MM.1S (cell line): Measurements from ENCODE around the gene IL17REL.

Experiments
- DNase-seq: peaks from one replicate; pipeline ENCODE4 v3.0.0-alpha.2; 2015
- H2AFZ ChIP-seq: fragments of 300-600 bp; sonication (generic); 2 replicates; pipeline ENCODE4 v1.6.0; 2016; ENCODE audit warnings: antibody characterized with exemption, low read length
- H3F3A ChIP-seq: fragments of 300-600 bp; sonication (generic); 2 replicates; pipeline ENCODE4 v1.6.1; 2016; ENCODE audit warnings: mild to moderate bottlenecking, antibody characterized with exemption, low read length, moderate library complexity, mixed read lengths; ENCODE audit not compliant: insufficient read depth
- H3K27ac ChIP-seq: fragments of 300-600 bp; sonication (generic); 2 replicates; pipeline ENCODE4 v1.5.1; 2016; ENCODE audit warnings: mild to moderate bottlenecking, low read length
- H3K27me3 ChIP-seq: fragments of 300-600 bp; sonication (generic); replicated peaks from 2 replicates; pipeline ENCODE4 v1.6.0; 2016; ENCODE audit warnings: low read length; ENCODE audit not compliant: insufficient read depth
- H3K36me3 ChIP-seq: fragments of 300-600 bp; sonication (generic); replicated peaks from 2 replicates; pipeline ENCODE4 v1.6.1; 2016; ENCODE audit warnings: mild to moderate bottlenecking, low read length, mixed read lengths; ENCODE audit not compliant: insufficient read depth
- H3K4me1 ChIP-seq: fragments of 300-600 bp; sonication (generic); 2 replicates; pipeline ENCODE4 v1.6.1; 2016; ENCODE audit warnings: low read length, mixed read lengths
- H3K4me2 ChIP-seq: fragments of 300-600 bp; sonication (generic); 2 replicates; pipeline ENCODE4 v1.6.0; 2016; ENCODE audit warnings: low read depth, low read length
- H3K4me3 ChIP-seq: fragments of 300-600 bp; sonication (generic); 2 replicates; pipeline ENCODE4 v1.5.1; 2016; ENCODE audit warnings: low read length, mixed read lengths
- H3K79me2 ChIP-seq: fragments of 300-600 bp; sonication (generic); 2 replicates; pipeline ENCODE4 v1.6.1; 2016; ENCODE audit warnings: mixed run types, low read length, mixed read lengths
- H3K9ac ChIP-seq: fragments of 300-600 bp; sonication (generic); 2 replicates; pipeline ENCODE4 v1.6.1; 2016; ENCODE audit warnings: low read length, mixed read lengths
- H3K9me2 ChIP-seq: fragments of 300-600 bp; sonication (generic); replicated peaks from 2 replicates; pipeline ENCODE4 v1.6.1; 2016; ENCODE audit warnings: mild to moderate bottlenecking, low read length, mixed read lengths; ENCODE audit not compliant: insufficient read depth
- H3K9me3 ChIP-seq: fragments of 300-600 bp; sonication (generic); replicated peaks from 2 replicates; pipeline ENCODE4 v1.6.1; 2016; ENCODE audit warnings: mild to moderate bottlenecking, low read length, mixed read lengths; ENCODE audit not compliant: insufficient read depth
- H4K20me1 ChIP-seq: fragments of 300-600 bp; sonication (generic); 2 replicates; pipeline ENCODE4 v1.6.1; 2016; ENCODE audit warnings: mild to moderate bottlenecking, low read length, moderate library complexity, mixed read lengths; ENCODE audit not compliant: insufficient read depth
- CTCF ChIP-seq: fragments of 300-600 bp; sonication (generic); IDR thresholded peaks from 2 replicates; pipeline ENCODE4 v1.5.1; 2016; ENCODE audit warnings: antibody characterized with exemption, low read length, mixed read lengths
- EZH2 ChIP-seq: fragments of 300-600 bp; sonication (generic); optimal IDR thresholded peaks from 2 replicates; pipeline ENCODE3; 2017; ENCODE audit warnings: low read depth, mild to moderate bottlenecking, antibody characterized with exemption, low read length, mixed read lengths
- EZH2phosphoT487 ChIP-seq: fragments of 300-600 bp; sonication (generic); IDR thresholded peaks from 2 replicates; pipeline ENCODE4 v1.6.1; 2018; ENCODE audit warnings: antibody characterized with exemption, low read length

IL17REL gene

GRCh38 chr22:49951986-49952896 is 60.3 kb downstream of the IL17REL start:
- H3F3A ChIP-seq = no peaks in the 10 kb centered on the region
- no peak for DNase-seq
- H3K27ac ChIP-seq = no peak overlapping the region
- peaks cover 28% of the 10 kb centered on the region for H3K27me3 ChIP-seq
- TF ChIP-seq CTCF (no peak), EZH2 (no peak), EZH2phosphoT487 (no peak)
- no peaks in the 10 kb centered on the region for H3K9me3 ChIP-seq
- H3K4me2 ChIP-seq = no peak overlapping the region
- no peaks in the 10 kb centered on the region for H3K36me3 ChIP-seq
- no peaks in the 10 kb centered on the region for H4K20me1 ChIP-seq
- H3K9ac ChIP-seq = no peak overlapping the region
- no peaks in the 10 kb centered on the region for H3K4me1 ChIP-seq
- no peaks in the 10 kb centered on the region for H3K79me2 ChIP-seq
- no peak overlapping the region for H3K4me3 ChIP-seq
- H2AFZ ChIP-seq = no peak overlapping the region
- no peaks in the 10 kb centered on the region for H3K9me2 ChIP-seq

GRCh38 chr22:49951678-49951985 is 60.9 kb downstream of the IL17REL start:
- Histone ChIP-seq H3F3A (no peaks in the 10 kb centered on the region), H3K4me1 (no peaks in the 10 kb centered on the region), H4K20me1 (no peaks in the 10 kb centered on the region), H3K9ac (no peak overlapping the region), H3K27ac (no peak overlapping the region), H3K4me2 (no peak overlapping the region), H3K36me3 (no peaks in the 10 kb centered on the region), H3K79me2 (no peaks in the 10 kb centered on the region), H3K27me3 (peaks cover 34% of the 10 kb centered on the region), H2AFZ (no peak overlapping the region), H3K9me2 (no peaks in the 10 kb centered on the region), H3K4me3 (no peak overlapping the region), H3K9me3 (no peaks in the 10 kb centered on the region)
- no peak for DNase-seq
- TF ChIP-seq EZH2 = no peak
- TF ChIP-seq CTCF = no peak
- TF ChIP-seq EZH2phosphoT487 = no peak

GRCh38 chr22:49951000-49951677 is 61.4 kb downstream of the IL17REL start:
- Histone ChIP-seq H3K9me2 (no peaks in the 10 kb centered on the region), H3K27ac (no peak overlapping the region), H3K36me3 (no peaks in the 10 kb centered on the region), H3K9ac (no peak overlapping the region), H3K9me3 (no peaks in the 10 kb centered on the region), H3K27me3 (peaks cover 34% of the 10 kb centered on the region), H3K4me3 (no peak overlapping the region), H3K4me1 (no peaks in the 10 kb centered on the region), H3K79me2 (no peaks in the 10 kb centered on the region), H3F3A (no peaks in the 10 kb centered on the region), H4K20me1 (no peaks in the 10 kb centered on the region), H3K4me2 (no peak overlapping the region), H2AFZ (no peak overlapping the region)
- TF ChIP-seq EZH2 = no peak
- TF ChIP-seq CTCF = no peak
- no peak for TF ChIP-seq EZH2phosphoT487
- no peak for DNase-seq
